Esophagus muscularis mucosa (tissue), 4 donors: ENCODE data around the gene ATP11A. TPM values are rescaled to one million over a fixed set of nuclear protein-coding genes. Genes with fewer than 3 reads are reported as not detected.

Source experiments
- DNase-seq: peaks from one replicate; pipeline ENCODE4 v3.0.0-alpha.2; 2017; ENCODE audit errors: extremely low spot score
- H3K27ac ChIP-seq, 4 donors: fragments of 200-600 bp; sonication (generic); replicated peaks in 1 of 4; 1 replicate in 3 of 4; 2 replicates in 1 of 4; pipeline ENCODE4 v1.5.1; 2016 to 2019; ENCODE audit warnings: mild to moderate bottlenecking in 1 of 4
- H3K27me3 ChIP-seq, 4 donors: fragments of 200-600 bp; sonication (generic); one replicate each; pipeline versions ENCODE4 v1.5.1 to v1.6.0; 2016 to 2019
- H3K36me3 ChIP-seq, 4 donors: fragments of 200-600 bp; sonication (generic); one replicate each; pipeline ENCODE4 v1.5.1; 2016 to 2019
- H3K4me1 ChIP-seq, 4 donors: fragments of 200-600 bp; sonication (generic); one replicate each; pipeline ENCODE4 v1.5.1; 2016 to 2019
- H3K4me3 ChIP-seq, 4 donors: fragments of 200-600 bp; sonication (generic); 1 replicate in 2 of 4; 2 replicates in 2 of 4; pipeline ENCODE4 v1.5.1; 2016 to 2019; ENCODE audit warnings: mild to moderate bottlenecking in 4 of 4, moderate library complexity in 1 of 4
- H3K9me3 ChIP-seq, 4 donors: fragments of 200-600 bp; sonication (generic); 1 replicate in 3 of 4; 2 replicates in 1 of 4; pipeline ENCODE4 v1.5.1; 2016 to 2019
- EP300 ChIP-seq: sonication (generic); formaldehyde crosslinking; IDR thresholded peaks from one replicate; pipeline ENCODE4 v1.6.1; 2017; ENCODE audit warnings: antibody characterized with exemption
- POLR2A ChIP-seq: fragments of 450-650 bp; IDR thresholded peaks from one replicate; pipeline ENCODE4 v1.6.1; 2017; ENCODE audit warnings: antibody characterized with exemption, moderate library complexity, mild to moderate bottlenecking, low read depth
- POLR2AphosphoS5 ChIP-seq, 2 donors: sonication (generic); formaldehyde crosslinking; IDR thresholded peaks; one replicate each; pipeline ENCODE4 v1.6.1; 2017; ENCODE audit warnings: antibody characterized with exemption in 2 of 2
- WGBS: methylation state at CpG from one replicate; pipeline ENCODE4 v1.1.5; 2018; 5-methylcytosine and 5-hydroxymethylcytosine counted together
- intact Hi-C: fragments of 100-400 bp; cut with DNase I; formaldehyde crosslinking; loops from one replicate; pipeline ENCODE4 v1.15.1; 2023
- total RNA-seq, 4 donors: library from RNA; depleted of rRNA; stranded (reverse); fragments of >200 nt; gene quantifications; one replicate each; pipeline versions ENCODE4 v1.1.0 to v1.2.1, GENCODE V29; 2016
- TF ChIP-seq, protein P1 (sequence below), 3 experiments: fragments of 200-600 bp in 2 of 3; fragments of 450-650 bp in 1 of 3; sonication (generic) in 2 of 3; IDR thresholded peaks; one replicate each; pipeline ENCODE4 v1.5.1; 2017 to 2019; ENCODE audit warnings: antibody characterized with exemption in 3 of 3, mild to moderate bottlenecking in 2 of 3, moderate library complexity in 1 of 3

Gene ATP11A
- total RNA-seq, 4 donors from 2014 or later = 11.2 to 27.8 (median 14.3) TPM

DNA sequence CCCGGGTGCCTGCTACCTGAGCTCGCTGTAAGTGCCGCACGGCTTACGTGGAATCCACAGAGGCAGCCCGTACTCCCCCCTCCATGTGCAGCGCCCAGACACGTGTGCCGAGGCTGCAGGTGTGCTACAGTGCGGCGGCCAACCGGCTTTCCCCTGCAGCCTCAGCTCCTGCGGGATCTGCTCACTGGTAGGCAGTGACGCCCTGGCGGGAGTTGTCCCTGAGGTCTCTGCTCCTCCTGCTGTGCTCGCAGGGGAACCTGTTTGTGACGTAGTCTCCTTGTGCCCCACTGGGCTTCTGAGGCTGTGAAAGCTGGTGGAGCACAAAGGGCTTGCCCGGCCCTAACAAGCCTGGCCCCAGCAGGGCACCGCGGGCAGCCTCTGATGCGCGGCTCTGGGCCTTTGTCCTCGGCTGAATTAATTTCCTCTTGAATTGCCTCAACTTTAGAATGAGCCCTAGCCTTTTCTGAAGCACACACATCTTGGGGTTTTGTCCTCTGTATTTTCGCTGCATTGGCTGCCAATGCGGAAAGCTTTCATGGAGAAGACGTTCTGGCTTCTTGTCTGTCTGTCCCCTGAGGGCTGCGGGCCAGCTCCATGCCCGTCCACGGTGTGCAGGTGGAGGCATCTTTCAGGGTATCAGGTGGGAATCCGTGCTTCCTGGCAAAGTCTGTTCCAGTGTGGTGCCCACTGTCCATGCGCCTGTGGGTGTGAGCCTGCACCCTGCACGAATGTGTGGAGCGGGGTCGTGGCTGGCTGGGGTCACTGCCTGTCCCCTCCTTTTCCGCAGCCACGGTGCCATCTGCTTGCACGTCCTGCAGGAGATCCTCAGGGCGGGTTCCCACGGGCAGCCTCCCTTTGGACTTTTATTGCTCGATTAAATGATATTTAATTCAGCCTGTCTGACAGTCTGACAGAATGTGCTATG lies 201.9 kb downstream of the ATP11A start:
- intact Hi-C loops = no loop called here
- TF ChIP-seq EP300 (no peak), POLR2AphosphoS5 (IDR thresholded peaks at IDR 0.05) (no peak), POLR2A (no peak)
- TF ChIP-seq, protein P1, sequence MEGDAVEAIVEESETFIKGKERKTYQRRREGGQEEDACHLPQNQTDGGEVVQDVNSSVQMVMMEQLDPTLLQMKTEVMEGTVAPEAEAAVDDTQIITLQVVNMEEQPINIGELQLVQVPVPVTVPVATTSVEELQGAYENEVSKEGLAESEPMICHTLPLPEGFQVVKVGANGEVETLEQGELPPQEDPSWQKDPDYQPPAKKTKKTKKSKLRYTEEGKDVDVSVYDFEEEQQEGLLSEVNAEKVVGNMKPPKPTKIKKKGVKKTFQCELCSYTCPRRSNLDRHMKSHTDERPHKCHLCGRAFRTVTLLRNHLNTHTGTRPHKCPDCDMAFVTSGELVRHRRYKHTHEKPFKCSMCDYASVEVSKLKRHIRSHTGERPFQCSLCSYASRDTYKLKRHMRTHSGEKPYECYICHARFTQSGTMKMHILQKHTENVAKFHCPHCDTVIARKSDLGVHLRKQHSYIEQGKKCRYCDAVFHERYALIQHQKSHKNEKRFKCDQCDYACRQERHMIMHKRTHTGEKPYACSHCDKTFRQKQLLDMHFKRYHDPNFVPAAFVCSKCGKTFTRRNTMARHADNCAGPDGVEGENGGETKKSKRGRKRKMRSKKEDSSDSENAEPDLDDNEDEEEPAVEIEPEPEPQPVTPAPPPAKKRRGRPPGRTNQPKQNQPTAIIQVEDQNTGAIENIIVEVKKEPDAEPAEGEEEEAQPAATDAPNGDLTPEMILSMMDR (IDR thresholded peaks at IDR 0.05) = no peak
- Histone ChIP-seq H3K4me1 (peaks cover 24 to 33% (median 28%) of the 10 kb centered on the region in 4 donors), H3K9me3 (no peaks in the 10 kb centered on the region), H3K36me3 (no peaks in the 10 kb centered on the region), H3K27me3 (peaks cover 0 to 51% (median 18%) of the 10 kb centered on the region in 4 donors), H3K4me3 (no peak overlapping the region), H3K27ac (no peak overlapping the region)
- 81% methylated on average over 12 of the region's 40 CpGs for WGBS
- DNase-seq = no peak

DNA sequence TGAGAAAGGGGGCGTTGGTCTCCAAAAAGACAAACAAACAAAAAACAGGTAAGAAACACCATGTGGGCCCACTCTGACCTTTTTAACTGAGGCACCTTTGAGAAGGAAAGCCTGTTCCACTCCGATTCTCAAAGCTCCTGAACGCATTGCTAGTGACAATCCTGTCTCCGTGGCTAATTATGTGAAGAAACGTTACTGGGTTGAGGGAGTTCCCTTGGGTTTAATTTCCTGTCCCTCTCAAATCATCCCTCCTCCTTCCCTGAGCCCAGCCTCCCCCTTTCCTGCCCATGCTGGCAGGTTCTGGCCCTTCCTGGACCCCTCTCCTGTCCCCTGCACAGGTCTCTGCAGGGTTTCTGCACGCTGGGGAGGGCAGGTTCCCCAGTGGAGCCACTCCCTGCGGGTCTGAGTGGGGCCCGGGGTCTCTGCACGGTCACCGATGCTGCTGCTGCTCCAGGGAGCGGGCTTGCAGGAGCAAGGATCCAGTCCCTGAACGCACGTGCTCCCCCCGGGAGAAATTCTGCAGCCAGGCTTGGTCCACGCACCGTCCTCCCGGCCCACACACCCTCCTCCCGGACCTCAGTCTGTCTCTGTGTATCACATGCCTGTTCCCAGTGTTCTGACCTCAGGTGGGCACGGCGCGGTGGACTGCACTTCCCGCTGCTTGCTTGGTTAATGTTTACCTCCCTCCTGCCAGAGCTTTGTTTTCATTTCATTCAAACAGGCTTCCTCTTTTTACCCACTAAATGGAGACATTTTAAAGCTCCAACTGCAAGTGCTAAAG lies 202.8 kb downstream of the ATP11A start:
- Histone ChIP-seq H3K27ac (no peak overlapping the region), H3K36me3 (no peaks in the 10 kb centered on the region), H3K4me3 (no peak overlapping the region), H3K9me3 (no peaks in the 10 kb centered on the region), H3K27me3 (peaks cover 0 to 60% (median 21%) of the 10 kb centered on the region in 4 donors), H3K4me1 (peaks cover 24 to 33% (median 28%) of the 10 kb centered on the region in 4 donors)
- no peak for DNase-seq
- intact Hi-C loops = no loop called here
- TF ChIP-seq, protein P1 (IDR thresholded peaks at IDR 0.05) = no peak
- no peak for TF ChIP-seq POLR2AphosphoS5 (IDR thresholded peaks at IDR 0.05)
- no peak for TF ChIP-seq EP300
- TF ChIP-seq POLR2A = no peak
- 49% methylated on average over 22 of the region's 22 CpGs for WGBS

DNA sequence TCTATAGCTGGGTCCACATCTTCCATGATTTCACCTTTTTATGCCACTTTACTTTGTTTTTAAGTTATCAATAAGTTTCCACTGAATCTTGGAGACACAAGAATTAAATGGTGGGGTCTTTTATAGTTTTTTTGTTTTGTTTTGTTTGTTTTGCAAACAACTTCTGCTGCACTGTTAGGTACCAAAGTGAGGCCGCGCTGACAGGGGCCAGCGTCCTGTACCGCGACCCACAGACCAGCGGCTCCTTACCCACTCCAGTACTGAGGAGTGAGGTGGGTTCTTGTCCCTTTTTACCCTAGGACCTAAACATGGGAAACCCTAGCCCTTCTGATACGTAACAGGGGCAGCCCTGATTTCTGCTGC lies 203.3 kb downstream of the ATP11A start:
- H3K4me3 ChIP-seq = no peak overlapping the region
- no peaks in the 10 kb centered on the region for H3K36me3 ChIP-seq
- no peak for DNase-seq
- no peaks in the 10 kb centered on the region for H3K9me3 ChIP-seq
- H3K27me3 ChIP-seq = peaks cover 0 to 66% (median 21%) of the 10 kb centered on the region in 4 donors
- intact Hi-C loops = no loop called here
- H3K27ac ChIP-seq = no peak overlapping the region
- TF ChIP-seq POLR2A (no peak), POLR2AphosphoS5 (IDR thresholded peaks at IDR 0.05) (no peak), EP300 (no peak)
- TF ChIP-seq, protein P1 (IDR thresholded peaks at IDR 0.05) = no peak
- peaks cover 24 to 33% (median 28%) of the 10 kb centered on the region in 4 donors for H3K4me1 ChIP-seq
- 75% methylated on average over 7 of the region's 7 CpGs for WGBS

DNA sequence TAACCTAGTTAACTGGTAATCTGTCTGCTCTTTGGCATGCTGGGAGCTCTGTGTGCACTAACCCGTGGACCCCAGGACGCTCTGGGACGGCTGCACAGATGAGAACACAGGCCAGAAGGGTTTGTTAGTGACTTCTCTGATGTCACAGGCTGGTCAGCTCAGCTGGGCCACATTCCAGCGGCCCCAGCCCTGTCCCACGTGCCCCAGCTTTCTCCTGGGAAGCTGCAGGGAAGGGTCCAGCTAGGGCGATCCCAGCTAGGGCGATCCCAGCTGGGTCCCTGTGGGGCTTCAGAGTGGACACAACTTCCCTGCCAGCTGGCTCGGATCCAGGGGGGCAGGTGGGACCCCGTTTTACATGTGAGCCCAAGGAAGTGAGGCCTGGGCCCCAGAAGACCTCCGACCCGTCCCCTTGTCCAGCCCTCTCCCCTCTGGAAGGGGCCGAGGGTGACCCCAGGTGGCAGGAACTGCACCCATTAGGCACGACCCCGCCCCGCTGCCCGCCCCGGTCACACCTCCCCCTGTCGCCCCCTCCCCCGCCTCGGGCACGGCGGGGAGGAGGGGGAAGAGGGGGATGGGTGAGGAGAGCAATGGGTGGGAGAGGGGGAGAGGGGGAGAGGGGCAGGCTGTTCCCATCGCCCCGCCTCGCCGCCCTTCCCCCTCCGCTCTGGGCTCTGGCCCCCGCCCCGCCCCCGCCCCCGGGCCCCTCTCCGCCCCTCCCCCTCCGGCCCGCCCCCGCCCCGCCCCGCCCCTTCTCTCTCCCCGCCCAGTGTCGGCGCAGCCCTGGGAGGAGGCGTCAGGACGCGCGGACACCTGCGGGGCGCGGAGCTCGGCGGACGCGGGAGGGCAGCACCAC lies 204.0 kb downstream of the ATP11A start:
- intact Hi-C loops = no loop called here
- H3K36me3 ChIP-seq = no peaks in the 10 kb centered on the region
- H3K4me3 ChIP-seq = peak overlapping the region; percentile 47 to 63 (median 55)
- H3K27ac ChIP-seq = no peak overlapping the region
- H3K4me1 ChIP-seq = peaks cover 24 to 33% (median 28%) of the 10 kb centered on the region in 4 donors
- no peaks in the 10 kb centered on the region for H3K9me3 ChIP-seq
- H3K27me3 ChIP-seq = peaks cover 0 to 72% (median 21%) of the 10 kb centered on the region in 4 donors
- 16% methylated on average over 18 of the region's 51 CpGs for WGBS
- TF ChIP-seq, protein P1 (IDR thresholded peaks at IDR 0.05) = no peak
- TF ChIP-seq EP300 = no peak
- TF ChIP-seq POLR2A = no peak
- TF ChIP-seq POLR2AphosphoS5 (IDR thresholded peaks at IDR 0.05) = no peak
- no peak for DNase-seq
